Natural killer cell (primary cell): ENCODE data around the gene TP53RK. TPM values are rescaled to one million over a fixed set of nuclear protein-coding genes. Genes with fewer than 3 reads are reported as not detected.

Experiments used
- ATAC-seq, 3 donors: fragments of 150-1000 bp in 2 of 3; fragments of 200-7000 bp in 1 of 3; cut with Tn5 transposase; 1 replicate in 1 of 3; 2 replicates in 2 of 3; pipeline ENCODE4 v1.10.0; 2021; ENCODE audit warnings: mild to moderate bottlenecking in 2 of 3, moderate library complexity in 2 of 3
- DNase-seq, 2 donors: peaks; one replicate each; pipeline versions ENCODE4 v3.0.0 to v3.0.0-alpha.2; 2013 to 2021; ENCODE audit warnings: mixed read lengths in 1 of 2
- H3K27ac ChIP-seq: one replicate; pipeline ENCODE4 v1.5.1; 2013; ENCODE audit warnings: mild to moderate bottlenecking, low read length
- H3K27me3 ChIP-seq: one replicate; pipeline ENCODE4 v1.6.1; 2013; ENCODE audit warnings: low read length; ENCODE audit not compliant: control insufficient read depth, insufficient read depth
- H3K36me3 ChIP-seq: one replicate; pipeline ENCODE4 v1.6.1; 2013; ENCODE audit warnings: low read length; ENCODE audit not compliant: control insufficient read depth, insufficient read depth
- H3K4me1 ChIP-seq: one replicate; pipeline ENCODE4 v1.6.1; 2013; ENCODE audit warnings: low read length; ENCODE audit not compliant: control insufficient read depth, insufficient read depth
- H3K4me3 ChIP-seq: one replicate; pipeline ENCODE4 v1.5.1; 2013; ENCODE audit warnings: low read length
- H3K9me3 ChIP-seq: one replicate; pipeline ENCODE4 v1.6.1; 2013; ENCODE audit warnings: low read length; ENCODE audit not compliant: control insufficient read depth, insufficient read depth
- H3K27ac Mint-ChIP-seq, 2 donors: one replicate each; pipeline ENCODE4 v1.8.0; 2022; ENCODE audit warnings: mild to moderate bottlenecking in 2 of 2, mixed read lengths in 2 of 2, moderate library complexity in 1 of 2
- H3K27me3 Mint-ChIP-seq, 2 donors: one replicate each; pipeline ENCODE4 v1.8.0; 2022; ENCODE audit warnings: low read depth in 2 of 2, mixed read lengths in 2 of 2
- H3K36me3 Mint-ChIP-seq: one replicate; pipeline ENCODE4 v1.8.0; 2022; ENCODE audit warnings: mixed read lengths
- H3K4me1 Mint-ChIP-seq, 2 donors: one replicate each; pipeline ENCODE4 v1.8.0; 2022; ENCODE audit warnings: mixed read lengths in 2 of 2
- H3K4me3 Mint-ChIP-seq: one replicate; pipeline ENCODE4 v1.8.0; 2022; ENCODE audit warnings: mild to moderate bottlenecking, moderate library complexity, mixed read lengths
- H3K9me3 Mint-ChIP-seq, 2 donors: one replicate each; pipeline ENCODE4 v1.8.0; 2022; ENCODE audit warnings: mixed read lengths in 2 of 2
- WGBS: methylation state at CpG from one replicate; pipeline ENCODE4 v1.1.7; 2013; ENCODE audit warnings: missing lambda C conversion rate; ENCODE audit not compliant: insufficient coverage; 5-methylcytosine and 5-hydroxymethylcytosine counted together
- intact Hi-C: fragments of 100-400 bp; cut with micrococcal nuclease; formaldehyde crosslinking; loops from one replicate; pipeline ENCODE4 v1.14.2; 2022
- total RNA-seq, 4 donors: library from RNA; stranded (reverse); fragments of 120-200 nt in 1 of 4; gene quantifications; one replicate each; pipeline versions ENCODE4 v1.2.3 to v1.2.4, GENCODE V29; 2013 to 2022
- TF ChIP-seq, protein P1 (sequence below): fragments of 200-600 bp; IDR thresholded peaks from one replicate; pipeline ENCODE4 v1.8.0; 2022; ENCODE audit warnings: antibody characterized with exemption

Gene TP53RK
- total RNA-seq, 3 donors from 2014 or later (not counting 1 experiment from before 2014, with no cell fraction given) = 5.0 to 10.4 (median 7.8) TPM

GRCh38 chr20:46705378-46705729 lies 16.1 kb upstream of the TP53RK start:
- Histone ChIP-seq H3K4me1 (peaks cover 6% of the 10 kb centered on the region), H3K27me3 (peaks cover 2% of the 10 kb centered on the region), H3K9me3 (no peaks in the 10 kb centered on the region), H3K4me3 (no peak overlapping the region), H3K36me3 (no peaks in the 10 kb centered on the region), H3K27ac (no peak overlapping the region)
- no peaks in the 10 kb centered on the region for H3K36me3 Mint-ChIP-seq
- intact Hi-C loops = no loop called here
- WGBS = 91% methylated on average over 4 of the region's 4 CpGs
- DNase-seq = no peak
- no peak for ATAC-seq
- peaks cover 12 to 13% of the 10 kb centered on the region in 2 donors for H3K4me1 Mint-ChIP-seq
- H3K27ac Mint-ChIP-seq = no peak overlapping the region
- H3K27me3 Mint-ChIP-seq = peaks cover 22 to 39% of the 10 kb centered on the region in 2 donors
- no peak overlapping the region for H3K4me3 Mint-ChIP-seq
- no peaks in the 10 kb centered on the region for H3K9me3 Mint-ChIP-seq
- TF ChIP-seq, protein P1, sequence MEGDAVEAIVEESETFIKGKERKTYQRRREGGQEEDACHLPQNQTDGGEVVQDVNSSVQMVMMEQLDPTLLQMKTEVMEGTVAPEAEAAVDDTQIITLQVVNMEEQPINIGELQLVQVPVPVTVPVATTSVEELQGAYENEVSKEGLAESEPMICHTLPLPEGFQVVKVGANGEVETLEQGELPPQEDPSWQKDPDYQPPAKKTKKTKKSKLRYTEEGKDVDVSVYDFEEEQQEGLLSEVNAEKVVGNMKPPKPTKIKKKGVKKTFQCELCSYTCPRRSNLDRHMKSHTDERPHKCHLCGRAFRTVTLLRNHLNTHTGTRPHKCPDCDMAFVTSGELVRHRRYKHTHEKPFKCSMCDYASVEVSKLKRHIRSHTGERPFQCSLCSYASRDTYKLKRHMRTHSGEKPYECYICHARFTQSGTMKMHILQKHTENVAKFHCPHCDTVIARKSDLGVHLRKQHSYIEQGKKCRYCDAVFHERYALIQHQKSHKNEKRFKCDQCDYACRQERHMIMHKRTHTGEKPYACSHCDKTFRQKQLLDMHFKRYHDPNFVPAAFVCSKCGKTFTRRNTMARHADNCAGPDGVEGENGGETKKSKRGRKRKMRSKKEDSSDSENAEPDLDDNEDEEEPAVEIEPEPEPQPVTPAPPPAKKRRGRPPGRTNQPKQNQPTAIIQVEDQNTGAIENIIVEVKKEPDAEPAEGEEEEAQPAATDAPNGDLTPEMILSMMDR = no peak

DNA sequence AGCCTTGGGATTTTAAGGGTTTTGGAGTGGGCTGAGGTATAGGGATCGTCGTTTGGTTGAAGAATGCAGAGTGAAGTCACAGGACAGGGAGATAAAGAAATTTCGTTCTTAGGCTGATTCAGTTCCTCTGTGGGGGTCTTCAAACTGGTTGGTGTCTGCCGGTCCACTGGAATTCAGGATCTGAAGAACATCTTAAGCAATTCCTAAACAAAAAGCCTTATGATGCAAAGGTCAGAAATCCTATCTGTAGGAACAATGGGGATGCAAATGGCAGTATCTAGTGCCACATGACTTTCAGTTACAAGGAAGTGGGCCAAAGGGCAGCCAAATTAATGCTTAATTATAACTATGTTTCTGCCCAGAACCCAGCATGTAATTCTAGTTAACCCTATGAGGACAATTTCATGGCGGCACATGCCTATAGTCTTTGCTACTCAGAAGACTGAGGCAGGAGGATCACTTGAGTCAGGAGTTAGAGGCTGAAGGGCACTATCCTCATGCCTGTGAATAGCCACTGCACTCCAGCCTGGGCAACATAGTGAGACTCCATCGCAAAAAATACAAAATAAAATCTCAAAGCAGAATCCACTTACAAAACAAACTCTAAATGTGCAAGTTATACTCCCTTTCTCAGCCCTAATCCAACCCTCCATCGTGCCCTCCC lies 15.6 kb upstream of the TP53RK start:
- Mint-ChIP-seq H3K27ac (no peak overlapping the region), H3K27me3 (peaks cover 21 to 39% of the 10 kb centered on the region in 2 donors), H3K9me3 (no peaks in the 10 kb centered on the region), H3K4me3 (no peak overlapping the region), H3K4me1 (peaks cover 7 to 8% of the 10 kb centered on the region in 2 donors), H3K36me3 (no peaks in the 10 kb centered on the region)
- H3K36me3 ChIP-seq = no peaks in the 10 kb centered on the region
- H3K9me3 ChIP-seq = no peaks in the 10 kb centered on the region
- DNase-seq (no peak), ATAC-seq (no peak)
- TF ChIP-seq, protein P1 = no peak
- H3K27me3 ChIP-seq = peaks cover 3% of the 10 kb centered on the region
- H3K27ac ChIP-seq = no peak overlapping the region
- no peak overlapping the region for H3K4me3 ChIP-seq
- 81% methylated on average over 7 of the region's 7 CpGs for WGBS
- intact Hi-C loops = no loop called here
- H3K4me1 ChIP-seq = peaks cover 1% of the 10 kb centered on the region

GRCh38 chr20:46703435-46703834 lies 14.2 kb upstream of the TP53RK start:
- peaks cover 3% of the 10 kb centered on the region for H3K27me3 ChIP-seq
- ATAC-seq (no peak), DNase-seq (no peak)
- 95% methylated on average over 3 of the region's 3 CpGs for WGBS
- H3K4me1 Mint-ChIP-seq = no peaks in the 10 kb centered on the region
- H3K36me3 Mint-ChIP-seq = no peaks in the 10 kb centered on the region
- peaks cover 17 to 35% of the 10 kb centered on the region in 2 donors for H3K27me3 Mint-ChIP-seq
- no peaks in the 10 kb centered on the region for H3K4me1 ChIP-seq
- H3K4me3 Mint-ChIP-seq = no peak overlapping the region
- no peak overlapping the region for H3K27ac Mint-ChIP-seq
- no peaks in the 10 kb centered on the region for H3K9me3 ChIP-seq
- intact Hi-C loops = no loop called here
- H3K4me3 ChIP-seq = no peak overlapping the region
- no peaks in the 10 kb centered on the region for H3K36me3 ChIP-seq
- no peak overlapping the region for H3K27ac ChIP-seq
- TF ChIP-seq, protein P1 = no peak
- H3K9me3 Mint-ChIP-seq = no peaks in the 10 kb centered on the region
